Fibroblast of mammary gland (primary cell): ENCODE data around the gene STMN1.

ENCODE experiments used
- DNase-seq: peaks from one replicate; pipeline ENCODE4 v3.0.0-alpha.2; 2010; ENCODE audit warnings: low read depth
- H3K4me3 ChIP-seq: 2 replicates; pipeline ENCODE4 v1.5.1; 2011; ENCODE audit warnings: low read depth, mild to moderate bottlenecking, low read length, moderate library complexity; ENCODE audit not compliant: control insufficient read depth
- TF ChIP-seq, protein P1 (sequence below): conservative IDR thresholded peaks from 2 replicates; pipeline ENCODE4 v1.5.1; 2011; ENCODE audit warnings: low read depth, low read length, inconsistent platforms; ENCODE audit not compliant: control insufficient read depth, insufficient read depth

Gene STMN1

DNA sequence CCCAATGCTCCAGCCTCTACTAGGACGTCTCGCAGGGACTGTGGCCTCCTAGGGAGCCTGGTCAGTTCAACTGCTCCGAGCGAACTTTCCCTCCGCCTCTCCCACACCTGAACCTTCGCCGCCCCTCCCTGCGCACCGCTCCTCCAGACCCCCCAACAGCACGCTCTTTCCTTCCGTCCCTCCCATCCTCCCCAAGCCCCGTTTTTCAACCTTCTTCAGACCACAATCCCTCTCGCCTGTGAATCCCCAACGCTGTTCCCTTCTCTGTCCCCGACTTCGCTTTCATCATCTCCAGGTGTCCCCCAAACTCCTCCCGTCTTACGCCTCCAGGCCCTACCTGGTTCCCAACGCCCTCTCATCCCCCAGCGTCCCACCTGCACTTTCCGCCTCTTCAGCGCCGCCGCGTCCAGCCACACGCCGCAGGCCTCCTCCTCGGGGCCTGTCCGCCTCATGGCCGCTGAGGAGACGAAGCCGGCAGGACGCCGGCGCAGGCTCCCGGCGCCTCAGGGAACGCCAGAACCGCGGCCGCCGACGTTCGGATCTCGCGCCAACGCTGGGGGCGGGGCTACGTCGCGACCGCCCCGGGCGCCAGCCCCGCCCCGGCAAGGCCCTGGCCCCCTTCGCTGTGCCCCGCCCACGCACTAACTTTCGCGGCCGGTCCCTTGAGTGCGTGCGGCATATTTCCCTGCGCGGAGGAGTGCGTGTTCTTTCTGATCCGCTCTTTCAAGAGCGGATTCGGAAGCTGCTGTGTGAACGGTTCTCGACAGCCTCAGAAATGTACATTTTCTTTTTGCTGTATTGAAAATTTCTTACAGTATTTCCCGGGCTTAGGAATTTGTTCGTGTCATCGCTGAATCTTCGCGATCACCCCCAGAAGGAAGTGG is 47.1 kb downstream of the STMN1 start, which contains the start of gene AUNIP:
Gene AUNIP (minus strand): TSS at position 552 of the 884 bp plus-strand sequence. CDS start 100 bp downstream, at position 452.
- H3K4me3 ChIP-seq, result peak within 1 kb of the TSS; percentile 86
- TF ChIP-seq, protein P1, sequence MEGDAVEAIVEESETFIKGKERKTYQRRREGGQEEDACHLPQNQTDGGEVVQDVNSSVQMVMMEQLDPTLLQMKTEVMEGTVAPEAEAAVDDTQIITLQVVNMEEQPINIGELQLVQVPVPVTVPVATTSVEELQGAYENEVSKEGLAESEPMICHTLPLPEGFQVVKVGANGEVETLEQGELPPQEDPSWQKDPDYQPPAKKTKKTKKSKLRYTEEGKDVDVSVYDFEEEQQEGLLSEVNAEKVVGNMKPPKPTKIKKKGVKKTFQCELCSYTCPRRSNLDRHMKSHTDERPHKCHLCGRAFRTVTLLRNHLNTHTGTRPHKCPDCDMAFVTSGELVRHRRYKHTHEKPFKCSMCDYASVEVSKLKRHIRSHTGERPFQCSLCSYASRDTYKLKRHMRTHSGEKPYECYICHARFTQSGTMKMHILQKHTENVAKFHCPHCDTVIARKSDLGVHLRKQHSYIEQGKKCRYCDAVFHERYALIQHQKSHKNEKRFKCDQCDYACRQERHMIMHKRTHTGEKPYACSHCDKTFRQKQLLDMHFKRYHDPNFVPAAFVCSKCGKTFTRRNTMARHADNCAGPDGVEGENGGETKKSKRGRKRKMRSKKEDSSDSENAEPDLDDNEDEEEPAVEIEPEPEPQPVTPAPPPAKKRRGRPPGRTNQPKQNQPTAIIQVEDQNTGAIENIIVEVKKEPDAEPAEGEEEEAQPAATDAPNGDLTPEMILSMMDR, result no peak

DNA sequence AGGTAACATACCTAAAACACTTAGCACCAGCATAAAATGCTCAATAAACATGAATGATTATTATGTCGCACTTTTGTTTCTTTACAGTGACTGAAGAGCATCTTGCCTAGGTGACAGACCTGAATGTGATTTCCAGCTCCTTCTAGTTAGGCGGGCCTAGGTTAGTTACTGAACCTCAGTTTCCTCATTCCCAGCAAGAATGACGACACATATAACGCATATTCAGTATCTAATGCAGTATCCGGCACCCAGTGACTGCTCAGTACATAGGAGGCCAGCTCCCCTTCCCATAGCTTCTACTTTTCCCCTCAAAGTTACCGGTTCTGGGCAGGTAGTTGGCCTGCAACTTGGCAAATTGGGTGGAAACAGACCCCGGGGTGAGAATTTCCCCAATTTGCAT is 47.7 kb downstream of the STMN1 start:
- no peak for DNase-seq
- peak overlapping the region; percentile 86 for H3K4me3 ChIP-seq
- TF ChIP-seq, protein P1, result no peak

More for the DNA sequence above, 47.1 kb downstream of the STMN1 start, which contains the start of gene AUNIP:
- DNase-seq, result peak; percentile 81

GRCh38 chr1:25856856-25857255 is 49.4 kb downstream of the STMN1 start:
- no peak for DNase-seq
- H3K4me3 ChIP-seq, result no peak overlapping the region
- TF ChIP-seq, protein P1, result no peak

DNA sequence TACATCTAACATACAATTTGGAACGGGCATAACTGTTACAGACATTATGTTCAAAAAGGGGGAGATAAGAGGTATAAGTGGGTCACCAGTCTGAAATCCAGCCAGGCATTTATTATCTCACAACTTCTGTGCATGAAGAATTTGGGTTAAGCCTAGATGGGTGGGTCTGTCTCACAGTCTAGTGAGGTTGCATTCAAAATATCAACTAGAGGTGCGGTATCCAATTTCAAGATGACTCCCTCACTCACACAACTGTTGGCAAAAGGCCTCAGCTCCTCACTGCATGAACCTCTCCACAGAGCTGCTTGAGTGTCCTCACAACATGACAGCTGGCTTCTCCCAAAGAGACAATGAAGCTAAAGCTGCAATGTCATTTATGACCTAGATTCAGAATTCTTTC is 51.7 kb downstream of the STMN1 start:
- TF ChIP-seq, protein P1, result no peak
- no peak for DNase-seq
- no peak overlapping the region for H3K4me3 ChIP-seq
